Panc1 (cell line): ENCODE results near the gene MAPK6.

Source experiments
- CTCF ChIP-seq: fragments of 450-650 bp; IDR thresholded peaks from 2 replicates; pipeline ENCODE4 v1.5.1; 2017; ENCODE audit warnings: mild to moderate bottlenecking
- POLR2AphosphoS5 ChIP-seq: IDR thresholded peaks from 2 replicates; pipeline ENCODE4 v1.6.1; 2012; ENCODE audit warnings: mild to moderate bottlenecking, low read depth, low read length, moderate library complexity
- REST ChIP-seq, 2 experiments: IDR thresholded peaks; 2 replicates each; pipeline ENCODE4 v1.6.1; 2011 to 2012; ENCODE audit warnings: low read depth in 2 of 2, control low read depth in 1 of 2, low read length in 1 of 2, mild to moderate bottlenecking in 1 of 2, moderate library complexity in 1 of 2; ENCODE audit not compliant: insufficient read depth in 1 of 2
- SIN3A ChIP-seq: IDR thresholded peaks from 2 replicates; pipeline ENCODE4 v1.6.1; 2012; ENCODE audit warnings: low read depth, mild to moderate bottlenecking, low read length, moderate library complexity, borderline replicate concordance; ENCODE audit not compliant: insufficient read depth
- TCF7L2 ChIP-seq: IDR thresholded peaks from 2 replicates; pipeline ENCODE4 v1.6.1; 2011; ENCODE audit warnings: mild to moderate bottlenecking, low read depth, low read length, inconsistent platforms

DNA sequence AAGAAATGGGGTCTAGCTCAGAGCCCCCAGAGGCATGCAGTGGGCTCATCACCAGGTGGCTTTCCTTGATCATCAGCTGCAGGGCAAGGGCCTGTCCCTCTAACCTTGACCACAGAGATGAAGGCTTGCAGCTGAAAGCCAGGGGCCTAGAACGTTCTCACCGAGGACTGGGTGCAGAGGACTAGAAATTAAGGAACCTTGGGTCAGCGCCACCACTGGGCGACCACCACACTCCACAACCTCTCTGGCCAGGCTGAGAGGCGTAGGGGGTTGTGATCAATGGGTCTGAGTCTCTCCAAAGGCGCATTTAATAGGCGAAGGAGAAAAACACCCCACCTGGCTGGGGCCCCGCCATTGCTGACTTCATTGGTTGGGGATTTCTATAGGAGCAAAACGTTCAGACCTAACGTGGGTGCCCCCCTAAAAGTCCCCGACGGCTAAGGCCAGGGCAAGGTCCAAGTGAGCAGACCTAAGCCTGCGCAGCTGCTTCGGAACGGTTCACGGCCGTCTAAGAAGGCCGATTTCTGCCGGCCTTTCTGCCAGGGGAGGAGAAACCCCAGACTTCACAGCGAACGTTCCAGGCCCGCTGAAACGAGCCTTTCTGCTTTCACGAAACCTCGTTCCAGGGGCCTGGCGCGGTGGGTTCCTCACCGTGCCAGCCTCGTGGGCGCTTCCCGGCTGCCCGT lies 92.6 kb downstream of the MAPK6 start:
- TF ChIP-seq CTCF = no peak
- no peak for TF ChIP-seq POLR2AphosphoS5
- TF ChIP-seq REST (IDR thresholded peaks at IDR 0.05; ENCODE audit: insufficient read depth in 1 of 2, low read depth in 2 of 2, low read length in 1 of 2) = no peak
- TF ChIP-seq TCF7L2 = no peak
- TF ChIP-seq SIN3A = no peak
